WTC11 (cell line): Measurements from ENCODE around the gene TFAP2E. TPM values are rescaled to one million over a fixed set of nuclear protein-coding genes. Genes with fewer than 3 reads are reported as not detected.

Experiments
- ATAC-seq: fragments of 200-7000 bp; cut with Tn5 transposase; 2 replicates; pipeline ENCODE4 v1.10.0; 2021; ENCODE audit warnings: mild to moderate bottlenecking, moderate library complexity
- CTCF ChIA-PET: fragments of 300-600 bp; sonication (Branson Sonifier 250); formaldehyde crosslinking; loops from one replicate; lab custom pipeline; 2021; ENCODE audit warnings: antibody characterized with exemption; lab: Charles Lee
- POLR2A ChIA-PET: fragments of 350-600 bp; sonication (Branson Sonifier 250); formaldehyde crosslinking; loops from one replicate; lab custom pipeline; 2021; ENCODE audit warnings: antibody characterized with exemption; lab: Charles Lee
- DNase-seq: peaks from one replicate; pipeline ENCODE4 v3.0.0; 2021; ENCODE audit warnings: low spot score
- H3K27ac Mint-ChIP-seq: 2 replicates; pipeline ENCODE4 v1.8.0; 2021; ENCODE audit warnings: mixed read lengths
- H3K27me3 Mint-ChIP-seq: 2 replicates; pipeline ENCODE4 v1.8.0; 2021; ENCODE audit warnings: low read depth, mild to moderate bottlenecking, moderate library complexity, mixed read lengths
- H3K36me3 Mint-ChIP-seq: 2 replicates; pipeline ENCODE4 v1.8.0; 2021; ENCODE audit warnings: mixed read lengths
- H3K4me1 Mint-ChIP-seq: 2 replicates; pipeline ENCODE4 v1.8.0; 2022; ENCODE audit warnings: mixed read lengths
- H3K4me3 Mint-ChIP-seq: 2 replicates; pipeline ENCODE4 v1.8.0; 2021; ENCODE audit warnings: mild to moderate bottlenecking, moderate library complexity, mixed read lengths
- H3K9me3 Mint-ChIP-seq: 2 replicates; pipeline ENCODE4 v1.8.0; 2021; ENCODE audit warnings: mixed read lengths
- FOXJ3 ChIP-seq: sonication (generic); formaldehyde crosslinking; IDR thresholded peaks from 2 replicates; pipeline ENCODE4 v1.9.0; 2021; ENCODE audit warnings: missing genetic modification reagents, mild to moderate bottlenecking, borderline replicate concordance
- GRHL2 ChIP-seq: fragments of 250-450 bp; sonication (Bioruptor Pico); IDR thresholded peaks from 2 replicates; pipeline ENCODE4 v1.8.0; 2022; ENCODE audit warnings: mild to moderate bottlenecking, moderate library complexity; ENCODE audit not compliant: insufficient replicate concordance, severe bottlenecking
- GTF2I ChIP-seq: fragments of 250-450 bp; sonication (Bioruptor Pico); conservative IDR thresholded peaks from 2 replicates; pipeline ENCODE4 v1.4.0; 2021; ENCODE audit warnings: mild to moderate bottlenecking
- MXD4 ChIP-seq: fragments of 250-450 bp; sonication (Bioruptor Pico); IDR thresholded peaks from 2 replicates; pipeline ENCODE4 v1.8.0; 2021; ENCODE audit warnings: mild to moderate bottlenecking, moderate library complexity, borderline replicate concordance
- NFATC4 ChIP-seq: fragments of 250-450 bp; sonication (Bioruptor Pico); IDR thresholded peaks from 2 replicates; pipeline ENCODE4 v1.9.0; 2021; ENCODE audit warnings: mild to moderate bottlenecking
- NR1H2 ChIP-seq: sonication (generic); formaldehyde crosslinking; IDR thresholded peaks from 2 replicates; pipeline ENCODE4 v1.9.0; 2021; ENCODE audit warnings: mild to moderate bottlenecking, moderate library complexity, missing genetic modification reagents
- SMAD4 ChIP-seq: sonication (generic); formaldehyde crosslinking; IDR thresholded peaks from 2 replicates; pipeline ENCODE4 v1.8.0; 2022; ENCODE audit warnings: mild to moderate bottlenecking, missing genetic modification reagents
- TCF7 ChIP-seq: sonication (generic); formaldehyde crosslinking; IDR thresholded peaks from 2 replicates; pipeline ENCODE4 v1.8.0; 2022; ENCODE audit warnings: mild to moderate bottlenecking, low read depth, missing genetic modification reagents, moderate library complexity
- TEAD1 ChIP-seq: sonication (generic); formaldehyde crosslinking; IDR thresholded peaks from 2 replicates; pipeline ENCODE4 v1.8.0; 2022; ENCODE audit warnings: mild to moderate bottlenecking, missing genetic modification reagents
- total RNA-seq: library from RNA; stranded (reverse); gene quantifications from 3 replicates; pipeline ENCODE4 v1.2.3, GENCODE V29; 2021
- TF ChIP-seq, protein P1 (sequence below): sonication (generic); formaldehyde crosslinking; IDR thresholded peaks from 2 replicates; pipeline ENCODE4 v1.8.1; 2023; ENCODE audit warnings: mild to moderate bottlenecking, missing genetic modification reagents
- TF ChIP-seq, protein P2 (sequence below): sonication (generic); formaldehyde crosslinking; IDR thresholded peaks from 2 replicates; pipeline ENCODE4 v1.8.0; 2022; ENCODE audit warnings: missing genetic modification reagents
- TF ChIP-seq, protein P3 (sequence below): sonication (generic); formaldehyde crosslinking; IDR thresholded peaks from 2 replicates; pipeline ENCODE4 v1.8.1; 2022; ENCODE audit warnings: mild to moderate bottlenecking, moderate library complexity, missing genetic modification reagents
- TF ChIP-seq, protein P4 (sequence below): sonication (generic); formaldehyde crosslinking; IDR thresholded peaks from 2 replicates; pipeline ENCODE4 v1.8.1; 2023; ENCODE audit warnings: mild to moderate bottlenecking, missing genetic modification reagents, borderline replicate concordance

TFAP2E gene
- total RNA-seq, 1 experiment from 2014 or later: 1.7 TPM

DNA sequence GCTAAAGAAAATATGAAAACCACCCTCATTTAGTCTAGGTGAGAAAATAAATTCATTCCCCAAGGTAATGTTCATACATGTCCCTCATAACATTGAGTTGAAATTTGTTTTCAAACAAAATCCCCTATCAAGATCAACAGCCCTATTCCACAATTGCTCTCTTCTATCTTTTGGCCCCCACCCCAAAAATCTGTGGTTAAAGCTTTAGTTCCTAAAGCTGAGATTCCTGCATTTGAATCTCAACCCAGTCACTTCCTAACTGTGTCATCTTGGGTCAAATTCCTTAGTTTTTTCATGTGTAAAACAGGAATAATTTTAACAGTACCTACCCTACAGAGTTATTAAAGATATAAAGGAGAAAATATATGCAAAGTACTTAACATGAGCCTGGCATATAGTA is 37.9 kb upstream of the TFAP2E start:
- peak overlapping the region; percentile 1; the same call in 1 of the 2 replicates for H3K4me3 Mint-ChIP-seq
- H3K27me3 Mint-ChIP-seq: no peaks in the 10 kb centered on the region
- H3K9me3 Mint-ChIP-seq: peaks cover 6% of the 10 kb centered on the region
- no peak for ATAC-seq
- H3K4me1 Mint-ChIP-seq: peaks cover 59% of the 10 kb centered on the region
- CTCF ChIA-PET: interaction anchor here (0.6 to 5.2 kb wide), 3 partner anchors 10 to 83 kb away, joined by 3 to 64 read pairs (median 14); no protein-coding TSS in a partner anchor
- TF ChIP-seq TEAD1: no peak
- TF ChIP-seq, all 79 proteins: peak for 0
- DNase-seq: no peak
- POLR2A ChIA-PET: no interaction called here
- H3K36me3 Mint-ChIP-seq: peaks cover 27% of the 10 kb centered on the region
- peak overlapping the region; percentile 47 for H3K27ac Mint-ChIP-seq

DNA sequence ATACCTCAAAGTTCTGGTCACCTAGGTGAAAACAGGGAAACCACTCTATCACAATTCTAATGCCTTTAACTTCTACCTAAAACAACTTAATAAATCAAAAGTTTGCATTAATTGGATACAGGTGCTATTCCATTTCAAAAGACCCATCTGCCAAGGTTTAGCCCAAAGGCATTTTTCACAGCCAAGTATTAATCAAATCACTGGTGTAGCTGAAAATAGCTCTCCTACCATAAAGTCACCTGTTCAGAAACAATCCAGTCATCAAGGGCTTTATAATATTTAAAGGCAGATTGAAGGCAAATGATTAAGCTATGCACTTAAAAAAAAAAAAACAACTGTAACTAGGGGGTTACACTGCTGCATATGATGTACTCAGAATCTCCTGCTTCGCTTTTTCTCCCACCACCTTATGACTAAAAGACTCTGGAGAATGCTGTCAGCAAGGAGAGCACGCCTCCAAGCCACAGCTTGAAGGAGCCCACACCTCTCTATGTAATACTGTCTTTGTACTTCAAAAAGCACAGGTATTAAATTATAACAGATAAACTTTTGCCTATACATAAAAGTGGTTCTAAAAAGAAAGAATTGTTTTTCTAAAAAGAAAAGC is 36.5 kb upstream of the TFAP2E start:
- TF ChIP-seq SMAD4 (no peak), GRHL2 (CRISPR knock-in tag) (no peak), TEAD1 (no peak), TCF7 (CRISPR knock-in tag) (no peak), NR1H2 (no peak), NFATC4 (CRISPR knock-in tag) (no peak), FOXJ3 (CRISPR knock-in tag) (no peak), GTF2I (CRISPR knock-in tag) (no peak), MXD4 (CRISPR knock-in tag) (no peak)
- TF ChIP-seq, protein P1, sequence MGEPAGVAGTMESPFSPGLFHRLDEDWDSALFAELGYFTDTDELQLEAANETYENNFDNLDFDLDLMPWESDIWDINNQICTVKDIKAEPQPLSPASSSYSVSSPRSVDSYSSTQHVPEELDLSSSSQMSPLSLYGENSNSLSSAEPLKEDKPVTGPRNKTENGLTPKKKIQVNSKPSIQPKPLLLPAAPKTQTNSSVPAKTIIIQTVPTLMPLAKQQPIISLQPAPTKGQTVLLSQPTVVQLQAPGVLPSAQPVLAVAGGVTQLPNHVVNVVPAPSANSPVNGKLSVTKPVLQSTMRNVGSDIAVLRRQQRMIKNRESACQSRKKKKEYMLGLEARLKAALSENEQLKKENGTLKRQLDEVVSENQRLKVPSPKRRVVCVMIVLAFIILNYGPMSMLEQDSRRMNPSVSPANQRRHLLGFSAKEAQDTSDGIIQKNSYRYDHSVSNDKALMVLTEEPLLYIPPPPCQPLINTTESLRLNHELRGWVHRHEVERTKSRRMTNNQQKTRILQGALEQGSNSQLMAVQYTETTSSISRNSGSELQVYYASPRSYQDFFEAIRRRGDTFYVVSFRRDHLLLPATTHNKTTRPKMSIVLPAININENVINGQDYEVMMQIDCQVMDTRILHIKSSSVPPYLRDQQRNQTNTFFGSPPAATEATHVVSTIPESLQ: no peak
- TF ChIP-seq, protein P2, sequence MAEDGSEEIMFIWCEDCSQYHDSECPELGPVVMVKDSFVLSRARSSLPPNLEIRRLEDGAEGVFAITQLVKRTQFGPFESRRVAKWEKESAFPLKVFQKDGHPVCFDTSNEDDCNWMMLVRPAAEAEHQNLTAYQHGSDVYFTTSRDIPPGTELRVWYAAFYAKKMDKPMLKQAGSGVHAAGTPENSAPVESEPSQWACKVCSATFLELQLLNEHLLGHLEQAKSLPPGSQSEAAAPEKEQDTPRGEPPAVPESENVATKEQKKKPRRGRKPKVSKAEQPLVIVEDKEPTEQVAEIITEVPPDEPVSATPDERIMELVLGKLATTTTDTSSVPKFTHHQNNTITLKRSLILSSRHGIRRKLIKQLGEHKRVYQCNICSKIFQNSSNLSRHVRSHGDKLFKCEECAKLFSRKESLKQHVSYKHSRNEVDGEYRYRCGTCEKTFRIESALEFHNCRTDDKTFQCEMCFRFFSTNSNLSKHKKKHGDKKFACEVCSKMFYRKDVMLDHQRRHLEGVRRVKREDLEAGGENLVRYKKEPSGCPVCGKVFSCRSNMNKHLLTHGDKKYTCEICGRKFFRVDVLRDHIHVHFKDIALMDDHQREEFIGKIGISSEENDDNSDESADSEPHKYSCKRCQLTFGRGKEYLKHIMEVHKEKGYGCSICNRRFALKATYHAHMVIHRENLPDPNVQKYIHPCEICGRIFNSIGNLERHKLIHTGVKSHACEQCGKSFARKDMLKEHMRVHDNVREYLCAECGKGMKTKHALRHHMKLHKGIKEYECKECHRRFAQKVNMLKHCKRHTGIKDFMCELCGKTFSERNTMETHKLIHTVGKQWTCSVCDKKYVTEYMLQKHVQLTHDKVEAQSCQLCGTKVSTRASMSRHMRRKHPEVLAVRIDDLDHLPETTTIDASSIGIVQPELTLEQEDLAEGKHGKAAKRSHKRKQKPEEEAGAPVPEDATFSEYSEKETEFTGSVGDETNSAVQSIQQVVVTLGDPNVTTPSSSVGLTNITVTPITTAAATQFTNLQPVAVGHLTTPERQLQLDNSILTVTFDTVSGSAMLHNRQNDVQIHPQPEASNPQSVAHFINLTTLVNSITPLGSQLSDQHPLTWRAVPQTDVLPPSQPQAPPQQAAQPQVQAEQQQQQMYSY (CRISPR knock-in tag): no peak
- TF ChIP-seq, protein P3, sequence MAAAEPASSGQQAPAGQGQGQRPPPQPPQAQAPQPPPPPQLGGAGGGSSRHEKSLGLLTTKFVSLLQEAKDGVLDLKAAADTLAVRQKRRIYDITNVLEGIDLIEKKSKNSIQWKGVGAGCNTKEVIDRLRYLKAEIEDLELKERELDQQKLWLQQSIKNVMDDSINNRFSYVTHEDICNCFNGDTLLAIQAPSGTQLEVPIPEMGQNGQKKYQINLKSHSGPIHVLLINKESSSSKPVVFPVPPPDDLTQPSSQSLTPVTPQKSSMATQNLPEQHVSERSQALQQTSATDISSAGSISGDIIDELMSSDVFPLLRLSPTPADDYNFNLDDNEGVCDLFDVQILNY (CRISPR knock-in tag): no peak
- TF ChIP-seq, protein P4, sequence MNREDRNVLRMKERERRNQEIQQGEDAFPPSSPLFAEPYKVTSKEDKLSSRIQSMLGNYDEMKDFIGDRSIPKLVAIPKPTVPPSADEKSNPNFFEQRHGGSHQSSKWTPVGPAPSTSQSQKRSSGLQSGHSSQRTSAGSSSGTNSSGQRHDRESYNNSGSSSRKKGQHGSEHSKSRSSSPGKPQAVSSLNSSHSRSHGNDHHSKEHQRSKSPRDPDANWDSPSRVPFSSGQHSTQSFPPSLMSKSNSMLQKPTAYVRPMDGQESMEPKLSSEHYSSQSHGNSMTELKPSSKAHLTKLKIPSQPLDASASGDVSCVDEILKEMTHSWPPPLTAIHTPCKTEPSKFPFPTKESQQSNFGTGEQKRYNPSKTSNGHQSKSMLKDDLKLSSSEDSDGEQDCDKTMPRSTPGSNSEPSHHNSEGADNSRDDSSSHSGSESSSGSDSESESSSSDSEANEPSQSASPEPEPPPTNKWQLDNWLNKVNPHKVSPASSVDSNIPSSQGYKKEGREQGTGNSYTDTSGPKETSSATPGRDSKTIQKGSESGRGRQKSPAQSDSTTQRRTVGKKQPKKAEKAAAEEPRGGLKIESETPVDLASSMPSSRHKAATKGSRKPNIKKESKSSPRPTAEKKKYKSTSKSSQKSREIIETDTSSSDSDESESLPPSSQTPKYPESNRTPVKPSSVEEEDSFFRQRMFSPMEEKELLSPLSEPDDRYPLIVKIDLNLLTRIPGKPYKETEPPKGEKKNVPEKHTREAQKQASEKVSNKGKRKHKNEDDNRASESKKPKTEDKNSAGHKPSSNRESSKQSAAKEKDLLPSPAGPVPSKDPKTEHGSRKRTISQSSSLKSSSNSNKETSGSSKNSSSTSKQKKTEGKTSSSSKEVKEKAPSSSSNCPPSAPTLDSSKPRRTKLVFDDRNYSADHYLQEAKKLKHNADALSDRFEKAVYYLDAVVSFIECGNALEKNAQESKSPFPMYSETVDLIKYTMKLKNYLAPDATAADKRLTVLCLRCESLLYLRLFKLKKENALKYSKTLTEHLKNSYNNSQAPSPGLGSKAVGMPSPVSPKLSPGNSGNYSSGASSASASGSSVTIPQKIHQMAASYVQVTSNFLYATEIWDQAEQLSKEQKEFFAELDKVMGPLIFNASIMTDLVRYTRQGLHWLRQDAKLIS (CRISPR knock-in tag): no peak
- H3K4me1 Mint-ChIP-seq: peaks cover 62% of the 10 kb centered on the region
- H3K9me3 Mint-ChIP-seq: no peaks in the 10 kb centered on the region
- H3K27ac Mint-ChIP-seq: peak overlapping the region; percentile 67
- H3K36me3 Mint-ChIP-seq: peaks cover 20% of the 10 kb centered on the region
- ATAC-seq (no peak), DNase-seq (no peak)
- H3K27me3 Mint-ChIP-seq: no peaks in the 10 kb centered on the region
- ChIA-PET POLR2A (interaction anchor here (0.6 kb wide), 3 partner anchors 216 to 392 kb away, joined by 3 to 6 read pairs (median 4); no protein-coding TSS in a partner anchor), CTCF (interaction anchor here (0.7 to 5.2 kb wide), 5 partner anchors 8 to 88 kb away, joined by 3 to 64 read pairs (median 3); no protein-coding TSS in a partner anchor)
- no peak overlapping the region for H3K4me3 Mint-ChIP-seq
